Measurements from ENCODE around the gene LENEP. TPM values are rescaled to one million over a fixed set of nuclear protein-coding genes. Genes with fewer than 3 reads are reported as not detected.
"Not testable (repeated sequence)": the region's sequence is repeated elsewhere in the genome, so short reads cannot be mapped to it uniquely, and the experiment has no call there.

LENEP gene
- total and polyA plus RNA-seq, 2 of the 8 experiments (the other 6 are each of a cell fraction or from before 2014, with no cell fraction given): 1.3 TPM; not detected in 1

- not testable (repeated sequence) for H3K4ac ChIP-seq (replicated peaks; ENCODE audit: insufficient read length, low read depth, low read length); H3K36me3 ChIP-seq (ENCODE audit: control insufficient read depth in 2 of 4, insufficient read depth in 4 of 4, low read length in 3 of 4); H3K4me3 ChIP-seq (ENCODE audit: extremely low read depth in 1 of 4, insufficient read depth in 2 of 4, low read depth in 3 of 4, low read length in 4 of 4); H4K5ac ChIP-seq (ENCODE audit: insufficient read length, low read depth, low read length); H3K14ac ChIP-seq (ENCODE audit: insufficient read length); H3K56ac ChIP-seq (replicated peaks; ENCODE audit: insufficient read length, low read depth, low read length); H2BK12ac ChIP-seq (ENCODE audit: low read depth, low read length); H2AFZ ChIP-seq (ENCODE audit: low read length); H3K79me1 ChIP-seq (ENCODE audit: low read depth, low read length); H4K8ac ChIP-seq (ENCODE audit: extremely low read depth, insufficient read depth, low read length); H3K18ac ChIP-seq (ENCODE audit: extremely low read depth, low read length); H3K27ac ChIP-seq (ENCODE audit: low read depth, low read length); DNase-seq (ENCODE audit: low read depth in 1 of 2, low spot score in 2 of 2); H2AK5ac ChIP-seq (ENCODE audit: low read depth, low read length); H2BK20ac ChIP-seq (ENCODE audit: low read length); H3K79me2 ChIP-seq (ENCODE audit: control insufficient read depth in 1 of 2, insufficient read depth in 2 of 2, low read length in 2 of 2); H4K20me1 ChIP-seq (replicated peaks in 1 of 2; ENCODE audit: control insufficient read depth in 1 of 2, insufficient read depth in 2 of 2, low read length in 2 of 2); H3K4me2 ChIP-seq (ENCODE audit: insufficient read depth in 1 of 2, low read depth in 2 of 2, low read length in 2 of 2); H3K9ac ChIP-seq (replicated peaks in 1 of 4; ENCODE audit: extremely low read depth in 1 of 4, low read depth in 3 of 4, low read length in 3 of 4); H4K91ac ChIP-seq (replicated peaks; ENCODE audit: insufficient read length, low read length); H3K4me1 ChIP-seq (replicated peaks in 1 of 4; ENCODE audit: control insufficient read depth in 3 of 4, insufficient read depth in 4 of 4, low read length in 3 of 4); H3K27me3 ChIP-seq (replicated peaks in 1 of 4; ENCODE audit: control insufficient read depth in 3 of 4, extremely low read depth in 1 of 4, insufficient read depth in 3 of 4, low read length in 3 of 4); H2BK15ac ChIP-seq (ENCODE audit: low read length); FAIRE-seq; H2BK120ac ChIP-seq (replicated peaks; ENCODE audit: low read depth, low read length); H3K9me3 ChIP-seq (ENCODE audit: insufficient read depth in 2 of 2, low read depth in 1 of 2, low read length in 1 of 2); H2BK5ac ChIP-seq (ENCODE audit: low read depth, low read length); H3K23me2 ChIP-seq (ENCODE audit: low read depth, low read length); H3K23ac ChIP-seq (ENCODE audit: insufficient read length)
- TF ChIP-seq CTCF (IDR thresholded peaks at IDR 0.05; ENCODE audit: control extremely low read depth in 1 of 3, insufficient read depth in 1 of 3, low read depth in 1 of 3, low read length in 3 of 3) (peak in 2 of 3 experiments; percentile 41 to 43; a peak in 3 of 4 replicates), RAD21 (IDR thresholded peaks at IDR 0.05 in 1 of 2, conservative IDR thresholded peaks at IDR 0.05 in 1 of 2; ENCODE audit: low read depth in 2 of 2, low read length in 2 of 2) (peak in 1 of 2 experiments; percentile 20; a peak in 1 of 4 replicates)
- ChIA-PET CTCF (ENCODE audit: partially characterized antibody) (interaction anchor here (0.6 to 14.0 kb wide), 20 partner anchors 9 to 143 kb away, joined by 3 to 334 read pairs (median 4); partner anchors contain the start of genes CKS1B, EFNA4, FLAD1 and PBXIP1), POLR2A (ENCODE audit: partially characterized antibody) (interaction anchor here (0.6 to 42.8 kb wide), 10 partner anchors 13 to 126 kb away, joined by 3 to 702 read pairs (median 4); partner anchors contain the start of genes CKS1B, FLAD1, PBXIP1 and PMVK)
- 67% methylated on average over 10 of the region's 13 CpGs; no CpG with 5 or more reads in 1 of the 2 experiments for WGBS, 2 experiments (ENCODE audit: extremely low coverage in 1 of 2, insufficient coverage in 1 of 2, insufficient read length in 1 of 2, insufficient replicate concordance in 2 of 2, low coverage in 1 of 2, low lambda C conversion rate in 2 of 2, missing lambda C conversion rate in 1 of 2)
Observed at GRCh38 chr1:154995301-154995983, 2.1 kb downstream of the LENEP start.
